Stimulated activated CD4-positive, alpha-beta T cell treated with anti-CD3 and anti-CD28 coated beads, Interleukin-2, amount 100 ng/mL, for 48 hours (primary cell): ENCODE results near the gene ELMO1.

ENCODE experiments used
- DNase-seq, 2 donors: peaks; one replicate each; pipeline ENCODE4 v3.0.0-alpha.2; 2020

Gene ELMO1

DNA sequence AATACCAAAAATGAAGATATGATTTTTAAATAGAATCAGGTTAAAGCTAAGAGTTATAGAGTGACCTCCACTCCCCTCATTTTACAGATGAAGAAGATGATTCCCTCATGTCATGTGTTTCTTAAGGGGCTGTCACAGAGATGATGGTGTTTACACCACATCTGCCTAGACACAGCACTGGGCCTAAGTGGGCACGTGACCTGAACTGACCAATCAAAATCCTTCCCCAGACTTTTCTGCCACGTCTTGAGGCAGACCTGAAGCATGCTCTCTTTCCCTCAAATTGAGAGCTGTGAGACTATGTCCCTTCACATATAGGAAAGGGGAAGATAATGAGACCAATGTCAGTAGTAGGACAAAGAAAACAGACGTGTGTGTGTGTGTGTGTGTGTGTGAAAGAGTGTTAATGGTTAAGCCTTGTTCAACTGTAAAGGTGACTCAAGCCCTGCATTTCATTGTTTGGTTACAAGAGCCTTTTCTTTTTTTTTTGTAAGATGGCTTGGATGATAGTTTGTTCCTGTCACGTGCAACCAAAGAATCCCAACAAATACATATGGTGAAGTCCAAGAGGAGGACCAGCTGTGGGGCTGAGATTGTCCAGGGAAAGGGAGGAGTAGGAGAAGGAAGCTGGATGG is 551.6 kb downstream of the ELMO1 start:
- no peak for DNase-seq

DNA sequence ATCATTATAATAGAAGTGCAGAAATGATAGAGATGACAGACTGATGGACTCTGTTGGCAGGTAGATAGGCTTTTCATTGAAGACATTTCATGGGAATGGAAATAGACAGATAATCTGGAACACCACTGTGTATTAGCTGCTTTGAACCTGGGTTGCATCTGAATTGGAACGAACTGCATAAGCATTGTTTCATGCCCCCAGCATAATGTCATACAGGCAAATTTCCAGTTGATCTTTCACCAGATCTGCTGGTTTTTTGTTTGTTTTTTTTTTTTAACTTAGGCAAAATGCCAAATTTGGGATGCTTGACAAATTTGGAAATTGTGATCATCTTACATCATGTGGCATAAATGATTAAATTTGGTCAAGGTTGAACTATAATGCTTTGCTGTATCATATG is 552.2 kb downstream of the ELMO1 start:
- DNase-seq = no peak

DNA sequence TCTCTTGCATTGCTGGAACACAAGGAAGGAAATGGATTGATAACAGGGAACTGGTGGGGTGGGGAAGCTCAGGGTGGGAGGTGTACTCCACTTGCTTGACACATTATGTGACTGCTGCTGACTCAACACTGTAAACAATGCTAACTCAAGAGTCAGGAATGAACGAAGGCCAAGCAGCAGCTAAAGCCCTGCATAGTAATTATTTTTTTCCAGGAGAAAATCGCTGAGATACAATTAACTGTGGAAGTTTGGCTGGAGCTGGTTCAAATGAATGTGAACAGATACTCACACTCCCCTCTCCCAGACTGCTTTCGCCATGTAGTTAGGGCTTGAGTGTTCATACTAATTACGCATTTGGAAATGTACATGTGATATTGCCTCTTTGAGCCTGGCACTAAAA is 553.5 kb downstream of the ELMO1 start:
- DNase-seq = no peak

DNA sequence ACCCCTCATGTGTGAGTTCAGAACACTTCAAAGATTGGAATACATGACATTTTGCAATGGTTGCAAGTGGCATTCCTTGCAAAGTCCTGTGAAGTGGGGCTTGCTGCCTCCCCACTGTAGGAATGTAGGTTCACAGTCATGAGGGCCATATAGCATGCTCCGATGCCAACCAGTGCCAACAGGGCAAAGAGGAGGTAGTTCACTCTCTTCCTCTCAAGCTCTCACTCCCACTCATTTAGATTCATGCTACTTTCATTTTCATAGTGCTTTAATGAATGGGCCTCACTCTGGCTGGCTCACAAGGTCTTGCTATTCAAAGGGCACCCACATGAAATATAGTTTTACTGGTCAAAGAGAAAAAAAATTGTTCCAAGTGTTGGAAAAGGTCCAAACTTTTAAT is 554.5 kb downstream of the ELMO1 start:
- no peak for DNase-seq

GRCh38 chr7:36889182-36889581 is 559.5 kb downstream of the ELMO1 start:
- no peak for DNase-seq

GRCh38 chr7:36887969-36888368 is 560.7 kb downstream of the ELMO1 start:
- DNase-seq = no peak

DNA sequence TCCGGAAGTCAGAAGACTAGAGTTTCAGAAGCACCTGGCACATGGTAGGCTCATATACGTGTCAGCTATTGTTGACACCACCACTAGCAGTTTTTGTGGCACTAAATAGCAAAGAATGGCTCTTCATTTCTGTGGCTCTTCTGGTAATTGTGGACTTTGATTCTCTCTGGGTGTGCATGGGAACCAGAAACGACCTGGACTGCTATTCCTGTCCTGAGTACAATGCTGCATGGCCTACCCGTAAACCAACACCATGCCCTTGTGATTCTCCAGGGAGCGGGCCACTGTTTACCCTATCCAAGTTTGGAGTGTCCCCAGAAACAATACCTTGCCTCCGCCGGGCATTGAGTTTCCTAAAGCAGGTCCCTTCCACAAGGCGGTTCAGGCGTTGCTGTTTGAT is 561.4 kb downstream of the ELMO1 start:
- DNase-seq = no peak

- no peak for DNase-seq
Observed at GRCh38 chr7:36884910-36885309, 563.8 kb downstream of the ELMO1 start.

DNA sequence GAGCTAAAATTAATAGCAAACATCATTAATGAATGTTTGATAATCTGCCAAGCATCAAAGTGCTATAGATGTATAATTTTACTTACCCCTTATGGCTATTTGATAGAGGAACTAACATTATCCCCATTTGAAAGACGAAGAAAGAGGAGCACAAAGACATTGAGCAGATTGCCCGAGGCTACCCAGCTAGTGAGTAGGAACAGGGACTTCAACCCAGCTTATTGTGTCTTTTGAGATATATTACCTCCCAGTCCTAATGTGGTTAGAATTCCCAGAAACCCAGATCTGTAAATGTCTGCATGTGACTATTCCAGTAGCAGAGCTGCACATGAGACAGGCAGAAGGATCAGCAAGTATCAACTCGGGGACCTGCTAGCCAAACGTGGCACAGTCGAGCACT is 564.3 kb downstream of the ELMO1 start:
- DNase-seq = no peak

DNA sequence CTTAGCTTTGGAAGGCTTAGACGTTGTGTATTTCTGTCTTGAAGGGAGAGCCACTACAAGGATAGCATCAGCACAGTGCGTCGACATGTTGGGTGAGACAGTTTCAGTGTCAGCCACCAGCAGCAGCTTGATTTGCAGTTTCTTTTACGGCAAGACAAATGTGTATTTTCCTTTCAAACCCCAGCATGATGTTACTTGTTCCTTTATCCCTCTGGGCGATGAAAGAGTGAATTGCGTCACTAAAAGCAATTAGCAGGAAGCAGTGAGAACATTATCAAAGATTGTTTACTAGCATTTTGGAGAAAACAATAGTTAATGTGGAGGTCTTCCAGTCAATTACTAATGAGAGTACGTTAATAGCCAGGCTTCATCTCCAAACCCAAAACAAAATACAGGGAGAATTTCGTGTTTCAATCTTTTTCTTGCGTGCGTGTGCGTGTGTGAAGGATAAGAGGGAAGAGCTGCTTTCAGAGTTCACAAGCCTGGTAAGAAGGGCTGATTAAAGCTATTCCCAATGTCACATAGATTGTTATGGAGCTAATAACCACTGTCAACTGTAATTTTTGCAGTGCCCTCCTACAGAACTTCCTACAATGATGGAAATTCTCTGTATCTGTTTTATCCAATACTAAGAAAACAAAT is 567.3 kb downstream of the ELMO1 start:
- no peak for DNase-seq

DNA sequence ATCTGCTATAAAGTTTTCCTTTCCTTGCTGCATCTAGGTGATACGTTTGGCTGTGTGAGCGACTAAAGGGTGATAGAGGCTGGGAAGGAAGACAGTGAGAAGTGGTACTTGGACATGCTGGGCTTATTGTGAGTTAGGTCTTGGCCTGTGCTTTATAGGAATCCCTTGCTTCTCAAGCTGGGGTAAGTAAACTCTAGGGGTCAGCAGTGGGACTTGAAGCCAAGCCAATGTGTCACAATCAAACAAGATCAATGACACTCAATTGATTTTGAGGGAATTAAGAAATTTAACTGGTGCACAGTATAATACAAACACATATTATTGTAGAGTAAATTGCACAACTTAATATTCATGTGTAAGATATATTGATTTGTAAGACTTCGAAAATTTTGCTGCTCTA is 568.6 kb downstream of the ELMO1 start:
- DNase-seq = no peak

DNA sequence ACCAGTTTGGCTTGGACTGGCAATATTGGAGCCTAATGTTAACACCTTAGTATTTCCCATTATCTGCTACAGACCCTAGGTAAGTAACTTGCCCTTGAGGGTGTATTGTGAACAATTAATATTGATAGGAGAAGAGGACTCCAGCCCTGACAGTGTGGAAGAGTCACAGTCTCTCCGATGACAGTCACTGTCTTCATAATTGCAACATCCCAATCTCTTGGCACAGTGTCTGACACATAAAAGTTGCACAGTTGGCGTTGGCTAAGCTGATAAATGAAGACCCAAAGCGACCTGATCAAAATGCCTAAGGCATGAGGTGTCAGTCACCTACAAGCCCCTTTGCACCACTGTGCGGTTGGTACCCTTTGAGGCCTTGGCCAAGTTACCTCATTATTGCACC is 569.6 kb downstream of the ELMO1 start:
- DNase-seq = no peak

DNA sequence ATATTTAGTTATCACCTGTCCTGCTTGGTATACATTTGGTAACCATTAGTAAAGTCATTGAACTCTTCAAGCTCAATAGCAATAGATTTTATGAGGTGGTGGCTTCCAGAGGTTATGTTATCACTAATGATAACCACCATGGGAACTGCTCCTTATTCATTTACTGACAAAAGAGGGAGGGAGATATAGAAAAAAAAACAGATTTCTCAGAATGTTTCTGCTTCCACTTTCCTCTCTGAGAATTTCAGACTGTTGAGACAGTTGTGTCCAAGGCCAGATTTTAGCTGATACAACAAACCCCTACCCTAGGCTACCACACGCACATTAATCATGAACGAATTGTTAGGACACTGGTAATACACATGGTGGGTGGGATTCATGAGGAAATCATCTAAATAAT is 570.4 kb downstream of the ELMO1 start:
- no peak for DNase-seq

DNA sequence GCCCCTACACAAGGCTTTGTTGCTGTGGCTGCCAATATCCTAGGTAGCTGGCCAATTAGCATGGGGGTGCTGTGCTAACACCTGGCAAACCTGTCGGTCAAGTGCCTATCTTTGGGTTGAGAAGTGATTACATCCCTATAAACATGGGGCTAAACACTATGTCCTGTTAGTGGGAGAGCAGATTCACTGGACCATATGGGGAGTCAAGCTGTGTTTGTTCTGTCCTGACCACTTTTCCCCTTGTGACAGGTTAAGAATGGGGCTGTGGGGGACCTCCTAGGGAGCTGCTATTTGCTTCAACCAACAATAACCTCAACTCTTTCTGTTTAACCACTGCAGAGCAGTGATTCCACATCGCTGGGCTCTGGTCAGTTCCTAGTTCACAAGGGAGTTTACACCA is 572.9 kb downstream of the ELMO1 start:
- no peak for DNase-seq

DNA sequence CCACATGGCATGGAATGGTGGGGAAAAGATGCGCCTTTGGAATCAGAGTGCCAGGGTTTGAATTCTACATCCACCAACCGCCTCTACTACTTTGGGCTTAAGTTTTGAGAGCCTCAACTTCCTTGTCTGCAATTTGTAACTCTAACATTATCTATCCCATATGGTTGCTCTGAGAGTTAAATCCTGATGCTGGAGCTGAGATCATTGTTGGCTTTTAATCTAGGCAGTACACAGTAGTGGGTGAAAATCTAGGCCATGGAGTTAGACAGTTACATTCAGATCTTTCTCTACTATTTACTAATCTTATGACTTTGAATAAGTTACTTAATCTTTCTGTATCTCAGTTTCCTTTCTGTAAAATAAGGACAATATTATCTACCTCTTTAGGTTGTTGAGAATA is 574.6 kb downstream of the ELMO1 start:
- no peak for DNase-seq

GRCh38 chr7:36871863-36872262 is 576.8 kb downstream of the ELMO1 start:
- DNase-seq = no peak

DNA sequence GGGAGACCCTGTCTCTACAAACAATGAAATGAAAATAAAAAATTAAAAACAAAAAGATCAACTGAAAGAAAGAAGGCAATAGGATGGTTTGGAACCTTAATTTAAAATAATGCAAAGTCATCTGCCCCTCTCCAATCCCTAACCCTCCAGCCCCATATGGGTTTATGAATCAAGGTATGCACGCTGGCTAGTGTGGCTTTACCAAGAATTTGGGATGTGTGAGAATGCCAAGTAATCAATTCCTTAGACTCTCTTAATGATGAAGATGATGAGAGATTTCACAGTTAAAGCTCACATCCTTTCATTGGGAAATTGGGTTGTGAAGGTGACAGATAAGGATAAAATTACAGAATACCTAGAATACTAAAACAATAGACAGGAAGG is 577.3 kb downstream of the ELMO1 start:
- no peak for DNase-seq

- no peak for DNase-seq
Observed at GRCh38 chr7:36870625-36871354, 577.9 kb downstream of the ELMO1 start.

DNA sequence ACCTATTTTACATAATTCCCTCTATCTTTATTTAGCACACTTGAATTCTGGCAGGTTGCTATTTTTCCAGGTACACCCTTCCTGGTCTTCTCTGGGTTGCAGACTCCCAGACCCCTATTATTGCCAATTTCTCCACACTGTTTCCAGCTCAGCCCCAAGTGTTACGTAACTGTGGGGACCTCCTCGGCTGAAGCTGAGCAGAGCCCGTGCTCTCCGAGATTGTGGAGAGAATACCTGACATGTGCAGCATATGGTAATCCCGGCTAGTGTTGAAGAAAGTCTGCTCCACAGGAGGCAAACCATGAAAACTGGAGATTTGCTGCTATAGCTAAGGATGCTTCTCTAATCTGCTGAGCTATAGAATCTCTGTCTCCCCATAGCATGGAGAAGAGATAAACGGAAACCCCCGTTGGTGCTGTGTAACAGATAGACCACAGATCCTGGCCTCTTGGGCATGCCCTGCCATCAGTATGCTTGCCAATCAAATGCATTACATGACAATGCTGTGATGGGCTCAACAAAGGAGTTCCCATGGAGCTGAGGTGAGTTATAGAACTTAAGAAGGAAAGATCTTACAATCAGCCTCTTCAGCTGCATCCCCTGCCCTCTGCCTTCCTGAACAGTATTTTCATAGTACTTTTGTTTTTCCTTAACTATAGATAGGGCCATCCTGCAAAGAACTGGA is 579.8 kb downstream of the ELMO1 start:
- no peak for DNase-seq

DNA sequence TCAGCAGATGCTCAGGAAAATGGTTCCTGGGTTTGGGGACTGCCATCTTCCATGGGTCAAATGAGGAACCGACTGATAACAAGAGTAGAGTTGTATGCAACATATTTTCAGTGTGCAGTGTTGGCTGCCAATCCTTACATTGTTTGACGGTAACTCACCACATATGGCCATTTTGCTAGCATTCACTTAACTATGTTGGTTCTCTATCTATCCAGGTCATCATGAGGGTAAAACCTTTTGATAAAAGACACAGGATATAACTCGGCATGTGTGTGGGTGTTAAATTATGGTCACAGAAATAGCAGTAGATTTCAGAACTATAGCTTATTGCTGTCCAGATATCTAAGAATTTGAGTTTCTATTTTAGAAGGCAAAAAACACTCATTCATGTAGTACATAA is 583.6 kb downstream of the ELMO1 start:
- no peak for DNase-seq

DNA sequence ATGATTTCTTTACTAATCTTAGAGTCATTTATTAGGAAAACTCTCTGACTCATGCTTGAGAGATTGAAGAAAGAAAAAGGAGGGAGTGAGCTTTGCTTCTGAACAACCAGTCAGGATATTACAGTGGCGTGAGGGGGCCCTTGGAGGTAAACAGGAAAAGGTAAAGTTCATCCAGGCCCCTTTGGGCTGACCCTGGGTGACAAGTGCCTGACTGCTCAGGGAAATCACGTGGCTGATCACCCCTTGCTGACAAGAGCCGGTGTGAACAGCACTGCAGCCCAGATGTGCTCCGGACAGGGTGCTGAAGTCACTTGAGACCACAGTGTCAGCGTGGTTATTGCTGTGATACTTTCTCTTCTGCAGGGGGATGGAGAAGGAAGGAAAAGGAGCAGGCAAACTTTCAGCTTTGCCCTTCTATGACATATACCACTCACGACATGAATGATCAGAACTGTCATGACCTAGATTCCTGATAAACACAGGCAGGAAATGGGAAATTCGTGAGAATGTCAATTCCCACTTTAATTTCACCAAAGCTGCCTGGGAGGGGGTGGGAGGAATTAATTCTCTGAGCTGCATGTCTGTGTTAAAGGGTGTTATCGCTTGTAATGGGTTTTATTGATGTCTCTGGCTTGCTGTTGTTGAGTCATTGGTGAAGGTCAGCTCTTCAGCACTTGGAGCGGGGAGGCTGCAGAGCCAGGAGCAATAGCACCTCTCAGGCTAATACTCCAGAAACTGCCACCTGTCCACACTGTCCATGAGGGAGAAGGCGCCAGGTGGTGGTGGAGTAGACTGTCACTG is 584.6 kb downstream of the ELMO1 start:
- no peak for DNase-seq

DNA sequence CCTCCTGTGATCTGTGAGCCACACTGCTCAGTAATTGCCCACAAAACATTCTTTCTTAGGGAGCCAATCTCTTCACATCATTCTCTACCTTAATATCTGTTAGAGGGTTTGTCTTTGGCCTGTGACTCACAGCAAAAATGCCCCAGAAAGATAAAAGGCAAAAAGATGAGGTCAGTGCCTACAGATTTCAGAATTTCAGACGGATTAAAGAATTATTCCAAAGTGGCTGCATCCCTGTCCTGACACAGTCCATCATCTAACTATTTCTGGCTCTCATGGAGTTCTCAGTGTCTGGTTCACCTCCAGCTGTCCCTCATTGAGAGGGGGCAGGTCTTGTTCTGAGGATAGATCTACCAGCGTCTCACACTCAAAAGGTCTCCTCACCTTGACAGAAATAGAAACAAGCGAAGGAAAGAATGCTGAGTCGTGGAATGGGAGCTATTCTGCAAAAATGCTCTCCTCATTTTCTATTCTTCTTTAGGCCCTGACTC is 585.8 kb downstream of the ELMO1 start:
- DNase-seq = no peak

GRCh38 chr7:36861656-36862055 is 587.0 kb downstream of the ELMO1 start:
- no peak for DNase-seq
